Nephron (organoid): ENCODE measurements around the gene MUC20.
"Not testable (repeated sequence)": the region's sequence is repeated elsewhere in the genome, so short reads cannot be mapped to it uniquely, and the experiment has no call there.

ENCODE experiments used
- H3K27ac Mint-ChIP-seq, 3 experiments: 2 replicates each; pipeline ENCODE4 v1.8.0; 2020; ENCODE audit warnings: mixed read lengths in 3 of 3, mild to moderate bottlenecking in 2 of 3, moderate library complexity in 1 of 3
- H3K27me3 Mint-ChIP-seq: 2 replicates; pipeline ENCODE4 v1.8.0; 2021; ENCODE audit warnings: low read depth, mild to moderate bottlenecking, moderate library complexity, mixed read lengths
- H3K36me3 Mint-ChIP-seq: 2 replicates; pipeline ENCODE4 v1.8.0; 2020; ENCODE audit warnings: low read depth, mixed read lengths
- H3K4me1 Mint-ChIP-seq: 2 replicates; pipeline ENCODE4 v1.8.0; 2020; ENCODE audit warnings: mixed read lengths
- H3K4me3 Mint-ChIP-seq, 3 experiments: 2 replicates each; pipeline ENCODE4 v1.8.0; 2020; ENCODE audit warnings: mild to moderate bottlenecking in 3 of 3, mixed read lengths in 3 of 3, moderate library complexity in 2 of 3
- H3K9me3 Mint-ChIP-seq: 2 replicates; pipeline ENCODE4 v1.8.0; 2020; ENCODE audit warnings: mixed read lengths

Gene MUC20

GRCh38 chr3:195720831-195721506 is at the start of gene MUC20:
MUC20 (plus strand) TSS chr3:195720978; CDS start chr3:195721008, 30 bp downstream.
- H3K4me1 Mint-ChIP-seq, H3K9me3 Mint-ChIP-seq, H3K27me3 Mint-ChIP-seq, H3K36me3 Mint-ChIP-seq, H3K4me3 Mint-ChIP-seq: not testable (repeated sequence)
- H3K27ac Mint-ChIP-seq, result peak within 1 kb of the TSS; percentile 26 to 55 (median 46)

GRCh38 chr3:195671283-195671682 is 49.5 kb upstream of the MUC20 start:
- H3K4me3 Mint-ChIP-seq, H3K9me3 Mint-ChIP-seq, H3K4me1 Mint-ChIP-seq, H3K27ac Mint-ChIP-seq, H3K27me3 Mint-ChIP-seq: not testable (repeated sequence)
- H3K36me3 Mint-ChIP-seq, result peaks cover 33% of the 10 kb centered on the region

DNA sequence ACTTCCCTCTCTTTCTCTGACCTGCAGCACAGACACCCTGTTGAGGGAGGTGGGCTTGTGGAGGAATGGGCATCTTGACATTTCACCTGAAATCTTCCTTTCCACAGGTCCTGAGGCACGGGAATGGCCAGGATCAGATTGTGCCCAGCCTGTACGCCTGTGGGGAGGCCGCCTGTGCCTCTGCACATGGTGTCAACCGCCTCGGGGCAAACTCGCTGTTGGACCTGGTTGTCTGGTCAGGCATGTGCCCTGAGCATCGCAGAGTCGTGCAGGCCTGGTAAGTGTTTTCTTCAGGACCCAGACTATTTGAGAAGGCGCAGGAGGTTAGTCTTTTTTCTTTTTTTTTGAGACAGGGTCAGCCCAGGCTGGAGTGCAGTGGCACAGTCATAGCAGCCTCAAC is 47.1 kb upstream of the MUC20 start:
- peaks cover 37% of the 10 kb centered on the region for H3K36me3 Mint-ChIP-seq
- not testable (repeated sequence) for H3K4me3 Mint-ChIP-seq, H3K4me1 Mint-ChIP-seq

DNA sequence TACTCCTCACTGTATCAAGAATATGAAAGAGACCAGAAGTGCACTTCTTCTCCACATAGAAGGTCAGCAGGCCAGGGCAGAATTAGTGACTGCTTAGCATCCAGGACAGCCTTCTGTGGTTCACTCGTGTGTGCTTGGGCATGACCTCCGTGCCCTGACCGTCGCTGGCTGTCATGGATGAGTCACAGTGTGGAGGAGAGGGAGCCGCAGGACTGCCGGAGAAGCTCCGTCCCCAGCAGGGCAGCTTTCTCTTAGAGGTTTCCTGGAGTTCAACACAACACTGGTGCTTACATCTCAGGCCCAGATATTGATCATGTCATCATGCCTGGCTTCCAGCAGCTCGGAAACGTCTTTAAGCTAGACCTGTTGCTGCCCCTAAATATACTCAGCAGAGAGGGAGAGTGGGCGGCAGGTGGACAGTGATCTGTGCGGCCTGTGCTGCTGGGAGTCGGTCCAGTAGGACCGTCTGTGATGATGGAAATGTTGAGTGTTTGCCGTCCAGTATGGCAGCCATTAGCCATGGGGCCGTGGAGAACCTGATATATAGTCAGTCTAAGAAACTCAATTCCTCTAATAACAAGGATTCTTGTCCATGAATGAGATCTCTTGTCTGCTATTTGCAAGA is 42.3 kb upstream of the MUC20 start:
- H3K9me3 Mint-ChIP-seq, H3K4me1 Mint-ChIP-seq, H3K27me3 Mint-ChIP-seq, H3K4me3 Mint-ChIP-seq, H3K27ac Mint-ChIP-seq: not testable (repeated sequence)
- H3K36me3 Mint-ChIP-seq, result peaks cover 42% of the 10 kb centered on the region

More for the DNA sequence above, 47.1 kb upstream of the MUC20 start:
- H3K27ac Mint-ChIP-seq, H3K9me3 Mint-ChIP-seq, H3K27me3 Mint-ChIP-seq: not testable (repeated sequence)

GRCh38 chr3:195680690-195681089 is 40.1 kb upstream of the MUC20 start:
- not testable (repeated sequence) for H3K4me3 Mint-ChIP-seq, H3K4me1 Mint-ChIP-seq, H3K27me3 Mint-ChIP-seq, H3K9me3 Mint-ChIP-seq, H3K27ac Mint-ChIP-seq
- peaks cover 47% of the 10 kb centered on the region for H3K36me3 Mint-ChIP-seq

- not testable (repeated sequence) for H3K4me1 Mint-ChIP-seq, H3K27ac Mint-ChIP-seq, H3K4me3 Mint-ChIP-seq, H3K9me3 Mint-ChIP-seq, H3K27me3 Mint-ChIP-seq
- H3K36me3 Mint-ChIP-seq, result peaks cover 54% of the 10 kb centered on the region
These were observed 39.2 kb upstream of the MUC20 start for GRCh38 chr3:195681458-195682103.

DNA sequence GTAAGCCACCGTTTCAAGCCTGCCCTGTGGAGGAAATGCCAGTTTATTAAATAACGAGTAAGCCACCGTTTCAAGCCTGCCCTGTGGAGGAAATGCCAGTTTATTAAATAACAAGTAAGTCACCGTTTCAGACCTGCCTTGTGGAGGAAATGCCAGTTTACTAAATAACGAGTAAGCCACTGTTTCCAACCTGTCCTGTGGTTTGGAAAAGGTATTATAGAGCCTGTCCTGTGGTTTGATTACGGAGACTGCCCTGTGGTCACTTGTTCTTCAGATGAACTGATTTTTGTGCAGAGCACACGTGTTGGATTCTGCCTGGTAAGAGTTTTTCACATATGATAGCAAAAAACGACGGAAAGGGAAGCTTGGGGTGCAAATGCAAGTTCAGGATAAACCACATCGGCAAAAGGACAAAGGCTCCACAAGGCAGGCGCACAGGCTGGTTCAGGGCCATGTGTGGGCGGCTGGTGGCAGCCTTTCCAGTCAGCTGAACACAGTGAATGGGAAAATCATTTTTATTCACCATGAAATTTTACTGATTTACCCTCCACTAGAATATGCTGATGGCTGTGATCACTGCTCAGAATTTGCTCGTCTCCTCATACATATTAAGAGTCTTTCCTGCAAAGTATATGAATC is 38.6 kb upstream of the MUC20 start:
- peaks cover 59% of the 10 kb centered on the region for H3K36me3 Mint-ChIP-seq

DNA sequence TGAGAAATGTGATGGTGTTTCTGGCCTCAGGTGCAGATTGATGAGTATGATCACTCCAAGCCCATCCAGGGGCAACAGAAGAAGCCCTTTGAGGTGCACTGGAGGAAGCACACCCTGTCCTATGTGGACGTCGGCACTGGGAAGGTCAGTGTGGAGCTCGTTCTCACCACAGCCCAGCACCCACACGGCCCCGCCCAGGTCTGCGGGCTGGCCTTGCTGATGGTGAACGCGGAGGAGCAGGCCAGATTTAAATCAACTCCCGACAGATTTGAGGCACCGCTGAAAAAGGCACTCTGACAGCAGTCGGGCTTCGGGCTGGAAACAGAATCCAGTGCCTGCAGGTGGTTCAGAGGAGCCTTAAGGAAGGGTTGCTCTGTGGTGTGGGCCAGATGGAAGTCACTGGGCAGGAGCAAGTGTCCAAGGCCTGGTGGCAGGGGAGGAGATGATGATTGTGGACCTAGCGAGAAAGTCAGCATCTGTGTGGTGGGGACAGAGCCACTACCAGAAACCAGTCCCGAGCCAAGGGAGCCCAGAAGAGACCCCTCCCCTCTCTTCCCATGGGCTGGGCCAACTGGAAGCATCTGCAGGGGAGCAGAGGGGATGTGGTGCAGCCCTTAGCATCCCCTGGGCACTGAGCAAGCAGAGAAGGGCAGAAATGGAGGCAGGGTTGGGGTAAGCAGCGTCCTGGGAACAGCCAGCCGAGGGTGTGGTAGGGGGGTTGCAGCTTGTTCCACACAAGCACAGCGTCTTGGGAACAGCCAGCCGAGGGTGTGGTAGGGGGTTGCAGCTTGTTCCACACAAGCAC is 36.9 kb upstream of the MUC20 start:
- not testable (repeated sequence) for H3K27me3 Mint-ChIP-seq, H3K9me3 Mint-ChIP-seq, H3K4me1 Mint-ChIP-seq, H3K4me3 Mint-ChIP-seq, H3K27ac Mint-ChIP-seq
- peaks cover 54% of the 10 kb centered on the region for H3K36me3 Mint-ChIP-seq

More for the DNA sequence above, 38.6 kb upstream of the MUC20 start:
- H3K4me1 Mint-ChIP-seq, H3K9me3 Mint-ChIP-seq, H3K4me3 Mint-ChIP-seq, H3K27me3 Mint-ChIP-seq, H3K27ac Mint-ChIP-seq: not testable (repeated sequence)

DNA sequence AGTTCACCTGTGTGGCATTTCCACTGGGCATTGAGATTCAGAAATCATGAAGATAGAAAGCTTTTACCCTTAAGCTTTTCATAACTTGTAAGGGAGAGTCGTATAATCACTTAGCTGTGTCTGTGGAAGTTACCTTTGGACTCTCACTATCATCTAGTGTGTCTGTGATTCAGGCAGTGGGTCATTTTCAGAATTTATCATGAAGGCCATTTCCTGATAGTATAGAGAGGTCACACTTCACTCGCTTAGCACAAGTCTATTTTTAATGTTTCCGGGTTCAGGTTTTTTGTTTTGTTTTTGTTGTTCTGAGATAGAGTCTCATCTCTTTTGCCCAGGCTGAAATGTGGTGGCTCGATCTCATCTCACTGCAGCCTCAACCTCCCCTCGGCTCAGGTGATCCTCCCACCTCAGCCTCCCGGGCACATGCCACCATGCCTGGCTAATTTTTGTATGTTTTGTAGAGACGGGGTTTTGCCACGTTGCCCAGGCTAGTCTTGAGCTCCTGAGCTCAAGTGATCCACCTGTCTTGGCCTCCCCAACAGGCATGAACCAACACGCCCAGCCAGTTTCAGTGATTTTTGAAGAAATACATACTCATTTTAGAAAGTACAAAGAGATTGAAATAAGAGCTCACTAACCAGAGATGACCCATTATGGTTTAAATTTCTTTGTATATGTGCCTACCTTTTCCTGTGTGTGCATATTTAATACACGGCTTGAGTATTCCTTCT is 36.1 kb upstream of the MUC20 start:
- H3K4me1 Mint-ChIP-seq, H3K9me3 Mint-ChIP-seq, H3K4me3 Mint-ChIP-seq, H3K27me3 Mint-ChIP-seq, H3K27ac Mint-ChIP-seq: not testable (repeated sequence)
- H3K36me3 Mint-ChIP-seq, result peaks cover 54% of the 10 kb centered on the region

DNA sequence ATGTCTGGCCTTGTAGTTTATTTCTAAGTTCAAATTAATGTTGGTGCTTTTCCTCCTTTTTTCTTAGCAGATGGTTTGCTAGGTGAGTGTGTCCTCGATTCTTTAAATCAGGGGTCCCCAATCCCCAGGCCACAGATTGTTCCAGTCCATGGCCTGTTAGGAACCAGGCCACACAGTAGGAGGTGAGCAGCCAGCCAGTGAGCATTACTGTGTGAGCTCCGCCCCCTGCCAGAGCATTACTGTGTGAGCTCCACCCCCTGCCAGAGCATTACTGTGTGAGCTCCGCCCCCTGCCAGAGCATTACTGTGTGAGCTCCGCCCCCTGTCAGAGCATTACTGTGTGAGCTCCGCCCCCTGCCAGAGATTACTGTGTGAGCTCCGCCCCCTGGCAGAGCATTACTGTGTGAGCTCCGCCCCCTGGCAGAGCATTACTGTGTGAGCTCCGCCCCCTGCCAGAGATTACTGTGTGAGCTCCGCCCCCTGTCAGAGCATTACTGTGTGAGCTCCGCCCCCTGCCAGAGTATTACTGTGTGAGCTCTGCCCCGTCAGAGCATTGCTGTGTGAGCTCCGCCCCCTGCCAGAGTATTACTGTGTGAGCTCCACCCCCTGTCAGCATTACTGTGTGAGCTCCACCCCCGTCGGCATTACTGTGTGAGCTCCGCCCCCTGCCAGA is 34.1 kb upstream of the MUC20 start:
- not testable (repeated sequence) for H3K9me3 Mint-ChIP-seq, H3K27ac Mint-ChIP-seq, H3K4me1 Mint-ChIP-seq, H3K4me3 Mint-ChIP-seq, H3K27me3 Mint-ChIP-seq
- H3K36me3 Mint-ChIP-seq, result peaks cover 52% of the 10 kb centered on the region

DNA sequence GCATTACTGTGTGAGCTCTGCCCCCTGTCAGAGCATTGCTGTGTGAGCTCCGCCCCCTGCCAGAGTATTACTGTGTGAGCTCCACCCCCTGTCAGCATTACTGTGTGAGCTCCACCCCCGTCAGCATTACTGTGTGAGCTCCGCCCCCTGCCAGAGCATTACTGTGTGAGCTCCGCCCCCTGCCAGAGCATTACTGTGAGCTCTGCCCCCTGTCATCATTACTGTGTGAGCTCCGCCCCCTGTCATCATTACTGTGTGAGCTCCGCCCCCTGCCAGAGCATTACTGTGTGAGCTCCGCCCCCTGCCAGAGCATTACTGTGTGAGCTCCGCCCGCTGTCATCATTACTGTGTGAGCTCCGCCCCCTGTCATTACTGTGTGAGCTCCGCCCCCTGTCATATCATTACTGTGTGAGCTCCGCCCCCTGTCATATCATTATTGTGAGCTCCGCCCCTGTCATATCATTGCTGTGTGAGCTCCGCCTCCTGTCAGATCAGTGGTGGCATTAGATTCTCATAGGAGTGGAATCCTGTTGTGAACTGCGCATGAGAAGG is 33.5 kb upstream of the MUC20 start:
- H3K36me3 Mint-ChIP-seq, result peaks cover 56% of the 10 kb centered on the region
- H3K27me3 Mint-ChIP-seq, H3K9me3 Mint-ChIP-seq, H3K4me1 Mint-ChIP-seq, H3K4me3 Mint-ChIP-seq, H3K27ac Mint-ChIP-seq: not testable (repeated sequence)

DNA sequence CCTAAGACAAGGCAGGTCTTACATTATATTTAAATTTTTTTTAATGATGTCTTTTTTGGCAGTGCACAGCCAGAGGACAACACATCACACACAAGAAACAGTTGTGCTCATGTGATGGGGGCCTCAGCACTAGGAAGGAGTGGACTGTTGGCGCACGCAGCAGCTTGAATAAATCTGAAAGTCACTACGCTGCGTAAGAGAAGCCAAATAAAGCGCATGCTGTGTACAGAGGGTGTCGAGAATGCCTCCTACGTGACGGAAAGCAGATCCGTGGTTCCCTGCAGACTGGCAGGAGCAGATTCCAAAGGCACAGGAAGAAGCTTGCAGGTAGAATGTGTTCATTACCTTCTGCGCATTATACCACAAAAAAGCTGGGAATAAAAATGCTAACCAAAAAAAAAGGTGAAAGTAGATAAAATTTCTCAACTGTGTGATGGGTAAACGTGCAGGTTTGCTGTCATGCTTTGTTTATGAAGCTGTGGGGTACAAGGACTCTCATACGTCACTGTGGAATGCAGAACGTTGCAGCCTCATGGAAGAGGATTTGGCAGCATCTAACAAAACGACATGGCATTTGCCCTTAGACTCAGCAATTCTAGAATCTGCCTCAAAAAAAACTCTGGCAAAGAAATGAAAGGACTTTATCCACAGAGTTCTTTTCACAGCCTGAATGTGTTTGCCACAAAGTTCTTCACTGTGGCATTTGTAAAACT is 32.2 kb upstream of the MUC20 start:
- not testable (repeated sequence) for H3K4me1 Mint-ChIP-seq, H3K4me3 Mint-ChIP-seq, H3K27ac Mint-ChIP-seq, H3K27me3 Mint-ChIP-seq, H3K9me3 Mint-ChIP-seq
- peaks cover 60% of the 10 kb centered on the region for H3K36me3 Mint-ChIP-seq
